D721Med (cell line): ENCODE data around the gene LARP4.

Source experiments
- DNase-seq: peaks from one replicate; pipeline ENCODE4 v3.0.0; 2011; ENCODE audit warnings: low spot score; ENCODE audit not compliant: insufficient read length
- FAIRE-seq: peaks from 2 replicates; lab custom pipeline; 2011; peaks lifted over from hg19 to GRCh38; lab: Jason Lieb, UNC
- CTCF ChIP-seq: IDR thresholded peaks from 2 replicates; pipeline ENCODE4 v1.5.1; 2012; ENCODE audit warnings: mild to moderate bottlenecking, control low read depth; ENCODE audit not compliant: insufficient read depth; ENCODE audit errors: missing control alignments

LARP4 gene

GRCh38 chr12:50400638-50401499, at the start of gene LARP4:
Gene LARP4 (plus strand): TSS chr12:50400885. CDS start chr12:50401011, 126 bp downstream.
- DNase-seq (peak; percentile 76), FAIRE-seq (no peak)
- TF ChIP-seq CTCF: no peak

GRCh38 chr12:50351120-50352043, 49.3 kb upstream of the LARP4 start:
- FAIRE-seq: no peak
- TF ChIP-seq CTCF: no peak
- no peak for DNase-seq

GRCh38 chr12:50353404-50353803, 47.3 kb upstream of the LARP4 start:
- TF ChIP-seq CTCF: no peak
- no peak for DNase-seq
- FAIRE-seq: no peak

- FAIRE-seq (no peak), DNase-seq (no peak)
- TF ChIP-seq CTCF: no peak
Measured at GRCh38 chr12:50353869-50354593, 46.7 kb upstream of the LARP4 start.

- TF ChIP-seq CTCF: no peak
- no peak for FAIRE-seq
- no peak for DNase-seq
Measured at GRCh38 chr12:50354908-50355307, 45.8 kb upstream of the LARP4 start.

- FAIRE-seq (no peak), DNase-seq (no peak)
- TF ChIP-seq CTCF: no peak
Measured at GRCh38 chr12:50355365-50355764, 45.3 kb upstream of the LARP4 start.
